ENCODE measurements around the gene MEG3.

Gene MEG3

DNA sequence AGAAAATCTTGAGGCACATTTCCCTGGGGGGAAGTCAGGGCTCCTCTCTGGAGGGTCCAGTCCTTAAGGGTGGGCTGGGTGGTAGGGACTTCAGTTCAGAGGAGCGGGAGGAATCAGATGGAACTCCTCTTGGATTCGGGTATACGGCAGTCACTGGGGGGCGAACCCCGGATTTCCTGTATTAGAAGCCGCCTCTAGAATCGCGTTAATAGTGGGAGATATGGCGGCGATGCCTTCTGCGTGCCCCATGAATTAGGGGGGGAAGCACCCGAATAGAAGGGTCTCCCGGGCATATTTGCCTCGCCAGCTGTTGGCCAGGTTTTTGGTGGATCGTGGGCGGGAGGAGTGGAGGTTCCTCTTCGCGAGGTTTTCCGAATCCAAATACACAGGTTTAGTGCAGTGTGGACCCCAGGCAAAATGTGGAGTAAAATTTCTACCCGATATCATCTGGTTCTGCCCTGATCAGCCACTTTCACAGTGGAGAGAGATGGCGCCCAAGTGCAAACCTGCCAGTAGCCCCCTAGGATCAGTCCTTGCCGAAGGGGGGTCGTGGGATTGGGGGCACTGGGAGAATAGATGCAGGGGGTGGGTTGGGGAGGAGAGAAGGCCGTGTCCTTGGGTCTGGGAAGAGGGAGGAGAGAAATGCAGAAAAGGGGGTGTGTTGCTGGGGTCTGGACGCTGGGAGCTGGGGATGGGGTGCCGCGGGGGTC, 628 bp downstream of the MEG3 start:
- Mint-ChIP-seq H3K4me3 (no peak overlapping the region), H3K27me3 (peaks cover 68% of the 10 kb centered on the region), H3K36me3 (peaks cover 2% of the 10 kb centered on the region), H3K27ac (no peak overlapping the region), H3K4me1 (peaks cover 3% of the 10 kb centered on the region), H3K9me3 (peaks cover 6% of the 10 kb centered on the region)
- CTCF ChIA-PET = no interaction called here
- no peak for DNase-seq

- no peak for DNase-seq
- Mint-ChIP-seq H3K9me3 (peaks cover 6% of the 10 kb centered on the region), H3K27ac (no peak overlapping the region), H3K36me3 (peaks cover 2% of the 10 kb centered on the region), H3K4me3 (no peak overlapping the region), H3K27me3 (peaks cover 66% of the 10 kb centered on the region), H3K4me1 (peaks cover 3% of the 10 kb centered on the region)
- CTCF ChIA-PET = no interaction called here
Observed at GRCh38 chr14:100827101-100828021, 1.4 kb downstream of the MEG3 start.

- peaks cover 58% of the 10 kb centered on the region for H3K27me3 Mint-ChIP-seq
- CTCF ChIA-PET = no interaction called here
- H3K36me3 Mint-ChIP-seq = peaks cover 2% of the 10 kb centered on the region
Observed at GRCh38 chr14:100828031-100828769, 2.3 kb downstream of the MEG3 start.

DNA sequence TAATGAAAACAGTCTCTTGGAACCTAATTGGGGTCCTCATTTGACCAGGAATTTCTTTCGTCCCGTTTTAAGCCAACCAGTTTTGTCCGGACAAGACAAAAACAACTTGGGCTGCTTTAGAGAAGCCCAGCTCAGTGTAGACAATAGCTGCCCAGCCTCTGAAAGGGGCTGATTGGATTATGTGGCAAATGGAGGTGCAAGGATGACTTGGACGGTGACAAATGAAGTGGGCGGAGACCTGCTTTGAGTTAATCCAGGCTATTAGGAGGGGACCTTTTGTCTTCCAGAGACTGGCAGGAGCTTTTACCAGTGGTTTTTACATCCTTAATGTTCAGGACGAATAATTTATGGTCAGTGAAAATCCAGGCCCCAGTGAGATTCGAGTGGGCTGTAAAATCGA, 4.8 kb downstream of the MEG3 start:
- CTCF ChIA-PET = no interaction called here
- Mint-ChIP-seq H3K27me3 (peaks cover 37% of the 10 kb centered on the region), H3K4me3 (no peak overlapping the region), H3K9me3 (peaks cover 6% of the 10 kb centered on the region), H3K36me3 (peaks cover 2% of the 10 kb centered on the region), H3K27ac (no peak overlapping the region), H3K4me1 (no peaks in the 10 kb centered on the region)
- no peak for DNase-seq

More at GRCh38 chr14:100828031-100828769, 2.3 kb downstream of the MEG3 start:
- H3K4me3 Mint-ChIP-seq = no peak overlapping the region
- peaks cover 6% of the 10 kb centered on the region for H3K9me3 Mint-ChIP-seq
- H3K27ac Mint-ChIP-seq = no peak overlapping the region
- DNase-seq = no peak
- peaks cover 3% of the 10 kb centered on the region for H3K4me1 Mint-ChIP-seq

GRCh38 chr14:100832311-100832960, 6.5 kb downstream of the MEG3 start:
- DNase-seq = no peak
- no peak overlapping the region for H3K27ac Mint-ChIP-seq
- CTCF ChIA-PET = interaction anchor here (0.6 kb wide), 1 partner anchor 794 kb away, joined by 5 read pairs; no protein-coding TSS in a partner anchor
- peaks cover 20% of the 10 kb centered on the region for H3K27me3 Mint-ChIP-seq
- H3K36me3 Mint-ChIP-seq = peaks cover under 1% of the 10 kb centered on the region
- H3K4me1 Mint-ChIP-seq = no peaks in the 10 kb centered on the region
- H3K9me3 Mint-ChIP-seq = peaks cover 5% of the 10 kb centered on the region
- no peak overlapping the region for H3K4me3 Mint-ChIP-seq

GRCh38 chr14:100834082-100834793, 8.3 kb downstream of the MEG3 start:
- peaks cover 9% of the 10 kb centered on the region for H3K27me3 Mint-ChIP-seq
- H3K27ac Mint-ChIP-seq = no peak overlapping the region
- H3K4me3 Mint-ChIP-seq = no peak overlapping the region
- DNase-seq = no peak
- CTCF ChIA-PET = no interaction called here
- no peaks in the 10 kb centered on the region for H3K9me3 Mint-ChIP-seq
- H3K36me3 Mint-ChIP-seq = no peaks in the 10 kb centered on the region
- H3K4me1 Mint-ChIP-seq = no peaks in the 10 kb centered on the region

GRCh38 chr14:100834794-100835547, 9.1 kb downstream of the MEG3 start:
- DNase-seq = no peak
- Mint-ChIP-seq H3K27me3 (peaks cover 9% of the 10 kb centered on the region), H3K9me3 (no peaks in the 10 kb centered on the region), H3K4me3 (no peak overlapping the region), H3K4me1 (no peaks in the 10 kb centered on the region), H3K36me3 (no peaks in the 10 kb centered on the region), H3K27ac (no peak overlapping the region)
- CTCF ChIA-PET = no interaction called here

- Mint-ChIP-seq H3K36me3 (no peaks in the 10 kb centered on the region), H3K9me3 (no peaks in the 10 kb centered on the region), H3K4me1 (no peaks in the 10 kb centered on the region), H3K27ac (no peak overlapping the region), H3K4me3 (no peak overlapping the region), H3K27me3 (peaks cover 9% of the 10 kb centered on the region)
- CTCF ChIA-PET = no interaction called here
- DNase-seq = no peak
Observed at GRCh38 chr14:100835548-100836310, 9.8 kb downstream of the MEG3 start.

GRCh38 chr14:100836311-100836805, 10.4 kb downstream of the MEG3 start:
- no peak for DNase-seq
- Mint-ChIP-seq H3K9me3 (no peaks in the 10 kb centered on the region), H3K4me1 (no peaks in the 10 kb centered on the region), H3K36me3 (no peaks in the 10 kb centered on the region), H3K27me3 (peaks cover 9% of the 10 kb centered on the region), H3K4me3 (no peak overlapping the region), H3K27ac (no peak overlapping the region)
- CTCF ChIA-PET = no interaction called here

DNA sequence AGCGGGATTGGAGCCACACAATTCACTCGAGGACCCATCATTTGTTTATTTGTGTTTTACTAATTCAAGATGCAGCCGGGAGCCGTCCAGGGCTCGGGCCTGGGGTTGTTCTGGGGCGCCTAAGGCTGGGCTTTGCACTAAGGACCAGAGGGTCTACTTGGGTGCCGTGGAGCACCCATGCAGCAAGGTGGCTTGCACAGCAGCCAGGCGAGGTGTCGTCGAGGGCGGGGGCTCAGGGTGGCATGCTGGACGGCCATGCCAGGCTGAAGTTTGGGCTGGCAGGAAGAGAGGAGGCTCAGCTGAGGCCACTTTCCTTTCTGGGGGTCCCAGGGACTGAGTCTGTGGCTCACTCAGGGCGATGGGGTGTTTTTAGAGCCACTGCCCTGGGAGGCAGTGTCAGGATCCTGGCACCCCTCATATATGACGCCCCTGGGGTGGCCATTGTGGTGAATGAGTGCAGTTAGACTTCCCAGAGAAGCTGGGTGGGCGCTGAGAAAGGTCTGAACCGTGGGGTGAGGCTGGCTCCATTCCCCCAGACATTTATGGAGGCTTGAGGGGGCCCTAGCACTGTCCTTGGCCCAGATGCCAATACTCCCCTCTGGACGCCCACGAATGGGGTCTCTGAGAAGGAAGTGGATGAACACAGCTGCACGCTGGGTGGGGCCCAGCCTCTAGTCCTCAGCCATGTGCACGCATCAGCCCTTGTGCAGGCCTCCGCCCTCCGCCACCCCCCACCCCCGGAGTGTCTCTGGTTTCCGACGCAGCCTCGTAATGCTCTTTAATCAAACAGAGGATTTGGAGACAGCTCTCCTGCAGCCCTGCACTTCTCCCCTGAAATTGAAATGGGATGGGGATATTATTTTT, 11.3 kb downstream of the MEG3 start:
- Mint-ChIP-seq H3K36me3 (no peaks in the 10 kb centered on the region), H3K4me1 (no peaks in the 10 kb centered on the region), H3K27ac (no peak overlapping the region), H3K9me3 (no peaks in the 10 kb centered on the region), H3K27me3 (peaks cover 9% of the 10 kb centered on the region), H3K4me3 (no peak overlapping the region)
- DNase-seq = no peak
- CTCF ChIA-PET = no interaction called here

GRCh38 chr14:100837805-100838350, 12.0 kb downstream of the MEG3 start:
- no peak overlapping the region for H3K27ac Mint-ChIP-seq
- CTCF ChIA-PET = no interaction called here
- peaks cover 9% of the 10 kb centered on the region for H3K27me3 Mint-ChIP-seq
- no peak for DNase-seq
- H3K36me3 Mint-ChIP-seq = no peaks in the 10 kb centered on the region
- H3K4me3 Mint-ChIP-seq = no peak overlapping the region
- no peaks in the 10 kb centered on the region for H3K4me1 Mint-ChIP-seq
- H3K9me3 Mint-ChIP-seq = no peaks in the 10 kb centered on the region

All from activated naive CD4-positive, alpha-beta T cell treated with anti-CD3 and anti-CD28 coated beads, Interleukin-2, amount 10 ng/mL, durations not matched to agents 7 days and 5 days (primary cell).